ENCODE data around the gene VILL. TPM values are rescaled to one million over a fixed set of nuclear protein-coding genes. Genes with fewer than 3 reads are reported as not detected.

The VILL gene
- total RNA-seq, 1 donor = 4.3 TPM

GRCh38 chr3:38015485-38015884, 24.9 kb downstream of the VILL start:
- no peak for TF ChIP-seq CTCF (IDR thresholded peaks at IDR 0.05; ENCODE audit: insufficient read depth, low read depth, low read length)
- no peak overlapping the region for H3K4me3 ChIP-seq (ENCODE audit: low read depth, low read length)
- DNase-seq (ENCODE audit: low read depth) = no peak

DNA sequence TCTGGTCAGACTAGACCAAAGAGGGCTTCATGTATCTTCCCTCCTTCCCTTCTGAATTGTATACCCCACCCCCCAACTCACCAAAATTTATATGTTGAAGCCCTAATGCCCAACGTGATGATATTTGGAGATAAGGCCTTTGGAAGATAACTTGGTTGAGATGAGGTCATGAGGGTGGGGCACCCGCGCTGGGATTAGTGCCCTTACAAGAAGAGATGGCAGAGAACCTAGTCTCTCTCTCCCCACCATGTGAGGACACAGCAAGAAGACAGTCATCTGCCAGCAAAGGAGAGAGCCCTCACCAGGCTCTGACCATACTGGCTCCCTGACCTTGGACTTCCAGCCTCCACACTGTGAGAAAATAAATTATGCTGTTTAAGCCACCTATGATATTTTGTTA, 25.4 kb downstream of the VILL start:
- H3K4me3 ChIP-seq (ENCODE audit: low read depth, low read length) = no peak overlapping the region
- DNase-seq (ENCODE audit: low read depth) = no peak
- TF ChIP-seq CTCF (IDR thresholded peaks at IDR 0.05; ENCODE audit: insufficient read depth, low read depth, low read length) = no peak

- no peak overlapping the region for H3K4me3 ChIP-seq (ENCODE audit: low read depth, low read length)
- TF ChIP-seq CTCF (IDR thresholded peaks at IDR 0.05; ENCODE audit: insufficient read depth, low read depth, low read length) = no peak
- DNase-seq (ENCODE audit: low read depth) = no peak
Measured at GRCh38 chr3:38016410-38016809, 25.8 kb downstream of the VILL start.

DNA sequence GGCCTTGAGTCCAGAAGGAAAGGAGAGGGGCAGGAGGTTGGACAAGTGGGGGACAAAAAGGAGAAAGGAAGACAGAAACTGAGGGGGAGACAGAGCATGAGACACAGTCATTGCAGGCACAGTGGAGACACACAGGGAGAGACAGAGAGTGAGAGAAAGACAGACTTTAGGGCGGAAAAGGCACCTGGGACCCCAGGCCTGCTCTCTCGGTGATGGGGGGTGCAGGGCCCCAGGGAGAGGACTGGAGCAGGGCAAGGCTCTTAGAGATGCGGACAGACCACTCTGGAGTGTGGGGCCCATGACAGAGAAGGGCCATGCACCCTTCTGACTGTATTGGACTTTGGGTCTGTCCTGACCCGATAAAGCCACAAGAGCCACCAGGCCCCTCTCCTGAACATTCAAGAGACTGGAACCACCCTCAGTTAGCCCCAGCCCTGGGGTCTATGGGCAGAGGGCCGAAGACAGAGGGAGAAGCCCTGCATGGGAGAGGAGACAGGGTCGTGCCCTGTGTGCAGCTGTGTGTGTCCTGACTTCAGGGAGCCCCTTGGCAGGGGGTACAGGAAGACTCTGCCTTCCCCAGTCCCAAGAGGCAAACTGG, 26.4 kb downstream of the VILL start:
- no peak for DNase-seq (ENCODE audit: low read depth)
- no peak overlapping the region for H3K4me3 ChIP-seq (ENCODE audit: low read depth, low read length)
- no peak for TF ChIP-seq CTCF (IDR thresholded peaks at IDR 0.05; ENCODE audit: insufficient read depth, low read depth, low read length)

GRCh38 chr3:38017445-38018295, 27.1 kb downstream of the VILL start:
- no peak overlapping the region for H3K4me3 ChIP-seq (ENCODE audit: low read depth, low read length)
- DNase-seq (ENCODE audit: low read depth) = no peak
- TF ChIP-seq CTCF (IDR thresholded peaks at IDR 0.05; ENCODE audit: insufficient read depth, low read depth, low read length) = no peak

GRCh38 chr3:38018296-38019266, 28.0 kb downstream of the VILL start:
- no peak for DNase-seq (ENCODE audit: low read depth)
- no peak for TF ChIP-seq CTCF (IDR thresholded peaks at IDR 0.05; ENCODE audit: insufficient read depth, low read depth, low read length)
- no peak overlapping the region for H3K4me3 ChIP-seq (ENCODE audit: low read depth, low read length)
